Natural killer cell treated with Interleukin-12 subunit alpha and Interleukin-12 subunit beta and Interleukin-15 and Interleukin-18, amount 100 ng/mL, for 72 hours (primary cell): ENCODE results near the gene PTPA. TPM values are rescaled to one million over a fixed set of nuclear protein-coding genes. Genes with fewer than 3 reads are reported as not detected.
A peak's percentile ranks its signal among the peaks of the same experiment; 100 is the strongest.

ENCODE experiments used
- ATAC-seq, 2 donors: fragments of 150-1000 bp; cut with Tn5 transposase in 1 of 2; sonication (Bioruptor Pico), chemical (Tn5 transposase) in 1 of 2; 2 replicates each; pipeline ENCODE4 v1.10.0; 2021
- DNase-seq: peaks from one replicate; pipeline ENCODE4 v3.0.0; 2022; ENCODE audit warnings: low spot score
- H3K27ac Mint-ChIP-seq, 2 donors: 1 replicate in 1 of 2; 2 replicates in 1 of 2; pipeline ENCODE4 v1.8.0; 2022; ENCODE audit warnings: mixed read lengths in 2 of 2, mild to moderate bottlenecking in 1 of 2, moderate library complexity in 1 of 2
- H3K27me3 Mint-ChIP-seq, 2 donors: 1 replicate in 1 of 2; 2 replicates in 1 of 2; pipeline ENCODE4 v1.8.0; 2022; ENCODE audit warnings: mixed read lengths in 2 of 2
- H3K36me3 Mint-ChIP-seq: one replicate; pipeline ENCODE4 v1.8.0; 2022; ENCODE audit warnings: mixed read lengths
- H3K4me1 Mint-ChIP-seq, 2 donors: 1 replicate in 1 of 2; 2 replicates in 1 of 2; pipeline ENCODE4 v1.8.0; 2022; ENCODE audit warnings: low read depth in 2 of 2, mixed read lengths in 2 of 2, mild to moderate bottlenecking in 1 of 2
- H3K4me3 Mint-ChIP-seq: one replicate; pipeline ENCODE4 v1.8.0; 2022; ENCODE audit warnings: mixed read lengths
- H3K9me3 Mint-ChIP-seq: 2 replicates; pipeline ENCODE4 v1.8.0; 2022; ENCODE audit warnings: mixed read lengths
- total RNA-seq, 2 donors: library from RNA; stranded (reverse); gene quantifications; one replicate each; pipeline ENCODE4 v1.2.3, GENCODE V29; 2022

The PTPA gene
- total RNA-seq, 2 donors from 2014 or later, result 75.7 to 133 TPM

DNA sequence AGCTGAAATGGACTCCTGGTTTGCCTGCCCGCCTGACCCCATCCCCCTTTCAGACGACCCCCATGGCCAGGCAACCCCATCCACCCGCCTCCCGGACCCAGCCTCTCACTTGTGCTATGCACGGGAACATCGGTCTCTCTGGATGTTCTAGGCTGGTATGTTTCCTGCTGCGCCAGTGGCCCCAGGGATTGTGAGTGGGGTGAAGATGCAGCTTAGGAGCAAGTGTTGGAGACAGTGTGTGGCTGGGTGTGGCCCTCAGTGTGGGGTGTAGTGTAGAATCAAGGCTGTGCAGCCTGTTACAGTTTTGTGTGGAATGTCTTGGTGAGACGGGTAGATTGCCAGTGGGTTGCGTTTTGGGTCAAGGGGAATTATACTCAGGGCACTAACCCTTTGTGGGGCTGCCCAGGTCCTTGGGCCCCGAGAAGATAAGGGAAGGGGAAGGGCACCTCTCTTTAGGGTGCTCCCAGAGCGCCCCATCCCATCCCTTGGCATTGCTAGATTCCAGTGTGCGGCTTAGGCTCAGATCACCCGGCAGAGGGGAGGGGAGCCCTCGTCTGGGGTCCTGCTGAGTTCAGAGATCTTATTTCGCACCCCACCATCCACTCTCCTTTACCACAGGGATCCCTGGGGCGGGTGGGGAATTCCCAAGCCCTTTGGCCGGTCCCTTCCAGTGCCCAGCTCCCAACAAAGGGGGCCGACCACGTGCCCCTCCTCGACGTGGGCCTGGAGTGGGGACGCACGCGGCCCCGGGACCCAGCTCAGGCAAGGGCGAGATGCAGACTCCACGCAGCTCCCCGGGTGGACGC lies 62.3 kb downstream of the PTPA start:
- Mint-ChIP-seq H3K9me3 (no peaks in the 10 kb centered on the region), H3K4me3 (peak overlapping the region; percentile 88), H3K36me3 (no peaks in the 10 kb centered on the region), H3K4me1 (peaks cover 0 to 10% of the 10 kb centered on the region in 2 donors), H3K27me3 (peaks cover 6 to 11% of the 10 kb centered on the region in 2 donors), H3K27ac (no peak overlapping the region)
- DNase-seq (no peak), ATAC-seq (no peak)

DNA sequence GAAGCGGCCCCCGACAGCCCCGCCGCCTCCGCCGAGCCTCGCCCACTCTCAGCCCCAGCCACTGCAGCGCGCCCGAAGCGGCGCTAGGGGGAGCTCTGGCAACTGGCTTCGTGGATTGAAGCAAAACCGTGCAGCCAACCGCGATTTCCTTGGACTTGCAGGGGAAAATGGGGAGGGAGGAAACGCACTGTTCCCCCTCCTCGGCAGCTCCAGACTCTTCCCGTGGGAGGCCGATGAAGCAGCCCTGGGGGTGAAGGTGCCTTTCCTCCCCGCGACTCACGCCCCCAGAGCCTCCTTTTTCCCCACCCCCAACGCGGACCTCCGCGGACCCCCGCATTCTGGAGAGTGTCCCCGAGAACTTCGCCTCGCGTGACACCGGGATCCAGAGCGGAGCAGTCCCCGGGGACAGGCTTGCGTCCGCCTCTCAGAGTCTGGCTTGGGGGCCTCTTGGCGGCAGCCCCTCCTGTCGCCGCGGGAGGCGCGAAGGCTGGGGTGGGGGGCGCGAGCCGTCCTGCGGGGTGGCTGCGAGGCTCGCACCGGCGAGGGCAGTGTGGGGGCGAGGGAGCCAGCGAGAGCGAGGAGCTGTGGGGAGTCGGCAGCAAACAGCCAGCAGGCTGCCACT lies 63.0 kb downstream of the PTPA start:
- Mint-ChIP-seq H3K9me3 (no peaks in the 10 kb centered on the region), H3K36me3 (no peaks in the 10 kb centered on the region), H3K27me3 (peaks cover 6 to 11% of the 10 kb centered on the region in 2 donors), H3K4me1 (peaks cover 0 to 10% of the 10 kb centered on the region in 2 donors), H3K4me3 (peak overlapping the region; percentile 88), H3K27ac (no peak overlapping the region)
- ATAC-seq, result peak; percentile 30 to 32
- DNase-seq, result peak; percentile 80

DNA sequence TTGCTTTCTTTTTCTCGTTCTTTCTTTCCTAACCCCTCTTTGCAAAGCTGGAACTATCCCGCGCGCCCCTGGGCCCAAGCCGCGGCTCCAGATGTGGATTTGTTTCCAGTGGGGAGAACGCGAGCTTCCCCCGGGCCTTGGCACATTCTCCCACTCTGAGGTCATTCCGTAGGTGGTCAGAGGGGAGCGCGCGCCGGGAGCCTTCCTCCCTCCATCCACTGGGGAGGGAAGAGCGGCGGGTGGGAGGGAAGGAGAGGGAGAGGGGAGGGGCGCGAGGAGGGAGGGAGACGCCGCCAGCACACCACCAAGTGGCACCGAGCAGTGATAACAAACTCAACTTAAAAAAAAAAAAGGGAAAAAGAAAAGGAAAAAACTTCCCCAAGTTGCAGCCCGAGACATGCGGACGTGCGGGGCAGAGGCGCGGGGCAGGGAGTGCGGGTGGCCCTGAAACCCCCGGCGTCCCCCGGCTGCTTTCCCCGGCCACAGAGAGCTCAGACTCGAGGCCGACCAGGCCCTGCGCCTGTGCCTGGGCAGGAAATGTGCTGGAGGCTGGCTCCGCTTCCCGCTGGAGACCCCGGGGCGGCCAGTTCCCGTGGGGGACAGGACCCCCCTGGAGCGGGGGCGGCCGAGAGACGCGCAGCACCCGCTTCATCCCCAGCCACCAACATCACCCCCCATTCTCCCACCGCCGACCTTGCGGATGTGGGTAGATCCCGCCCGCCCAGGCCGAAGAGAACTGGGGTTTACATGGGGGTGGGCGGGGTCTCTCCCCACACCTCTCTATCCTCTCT lies 63.7 kb downstream of the PTPA start:
- ATAC-seq (no peak), DNase-seq (no peak)
- Mint-ChIP-seq H3K9me3 (no peaks in the 10 kb centered on the region), H3K4me1 (peaks cover 0 to 10% of the 10 kb centered on the region in 2 donors), H3K27me3 (peaks cover 6 to 11% of the 10 kb centered on the region in 2 donors), H3K27ac (peak overlapping the region in 1 of 2 donors; percentile 45), H3K36me3 (no peaks in the 10 kb centered on the region), H3K4me3 (peak overlapping the region; percentile 88)

DNA sequence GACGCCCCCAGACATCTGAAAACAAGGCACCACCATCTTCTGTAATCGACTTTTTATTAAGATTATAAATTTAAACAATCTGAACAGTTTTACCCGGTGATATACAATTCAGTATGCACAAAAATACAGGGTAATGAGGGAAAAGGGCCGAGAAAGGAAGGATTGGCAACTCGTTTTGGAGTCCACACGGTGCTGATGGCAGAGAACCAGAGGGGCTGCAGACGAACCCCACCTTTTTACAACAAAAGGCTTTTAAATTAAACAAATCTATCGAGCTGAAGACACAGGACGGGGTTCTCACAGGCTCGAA lies 64.3 kb downstream of the PTPA start:
- Mint-ChIP-seq H3K36me3 (no peaks in the 10 kb centered on the region), H3K4me1 (peaks cover 0 to 10% of the 10 kb centered on the region in 2 donors), H3K4me3 (peak overlapping the region; percentile 88), H3K27ac (peak overlapping the region in 1 of 2 donors; percentile 45), H3K27me3 (peaks cover 6 to 11% of the 10 kb centered on the region in 2 donors), H3K9me3 (no peaks in the 10 kb centered on the region)
- ATAC-seq (no peak), DNase-seq (no peak)

DNA sequence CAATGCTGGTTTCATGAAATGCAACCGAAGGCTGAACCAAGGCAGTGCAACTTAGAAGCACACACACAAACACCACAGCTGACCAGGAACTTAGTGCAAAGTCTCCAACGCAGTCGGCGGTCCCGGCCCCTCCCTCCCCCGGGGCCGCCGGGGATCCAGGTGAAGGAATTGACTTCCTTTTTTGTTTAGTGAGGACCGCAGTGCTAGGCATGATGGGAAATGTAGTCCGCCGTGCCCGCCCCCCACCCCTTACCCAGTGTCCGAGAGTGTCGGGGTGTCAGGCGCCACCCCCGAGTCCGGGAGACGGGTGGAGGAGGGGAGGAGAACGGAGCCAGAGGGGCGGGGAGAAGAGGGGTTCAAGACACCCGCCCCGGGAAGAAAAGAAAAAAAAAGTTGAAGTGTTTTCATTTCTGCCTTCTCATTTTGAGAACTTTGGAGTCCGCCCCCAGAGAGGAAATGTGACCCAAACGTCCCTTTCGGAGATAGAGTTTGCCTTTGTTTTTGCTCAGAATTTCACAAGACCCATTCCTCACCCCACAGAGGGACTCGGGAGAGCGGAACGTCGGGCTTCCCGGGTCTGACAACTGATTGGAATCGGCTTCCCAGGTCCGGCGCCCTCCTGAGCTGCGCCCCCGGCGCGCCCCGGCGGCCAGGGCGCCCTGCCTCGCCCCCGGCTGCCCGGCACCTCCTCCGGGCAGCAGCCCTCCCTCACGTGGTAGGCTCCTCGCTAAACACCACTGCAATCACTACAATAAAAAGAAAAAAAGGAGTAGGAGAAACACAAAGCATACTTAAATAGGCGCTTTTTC lies 64.8 kb downstream of the PTPA start:
- Mint-ChIP-seq H3K4me3 (peak overlapping the region; percentile 88), H3K9me3 (no peaks in the 10 kb centered on the region), H3K27me3 (peaks cover 6 to 11% of the 10 kb centered on the region in 2 donors), H3K27ac (peak overlapping the region in 1 of 2 donors; percentile 45), H3K36me3 (no peaks in the 10 kb centered on the region), H3K4me1 (peaks cover 0 to 10% of the 10 kb centered on the region in 2 donors)
- DNase-seq (no peak), ATAC-seq (no peak)

DNA sequence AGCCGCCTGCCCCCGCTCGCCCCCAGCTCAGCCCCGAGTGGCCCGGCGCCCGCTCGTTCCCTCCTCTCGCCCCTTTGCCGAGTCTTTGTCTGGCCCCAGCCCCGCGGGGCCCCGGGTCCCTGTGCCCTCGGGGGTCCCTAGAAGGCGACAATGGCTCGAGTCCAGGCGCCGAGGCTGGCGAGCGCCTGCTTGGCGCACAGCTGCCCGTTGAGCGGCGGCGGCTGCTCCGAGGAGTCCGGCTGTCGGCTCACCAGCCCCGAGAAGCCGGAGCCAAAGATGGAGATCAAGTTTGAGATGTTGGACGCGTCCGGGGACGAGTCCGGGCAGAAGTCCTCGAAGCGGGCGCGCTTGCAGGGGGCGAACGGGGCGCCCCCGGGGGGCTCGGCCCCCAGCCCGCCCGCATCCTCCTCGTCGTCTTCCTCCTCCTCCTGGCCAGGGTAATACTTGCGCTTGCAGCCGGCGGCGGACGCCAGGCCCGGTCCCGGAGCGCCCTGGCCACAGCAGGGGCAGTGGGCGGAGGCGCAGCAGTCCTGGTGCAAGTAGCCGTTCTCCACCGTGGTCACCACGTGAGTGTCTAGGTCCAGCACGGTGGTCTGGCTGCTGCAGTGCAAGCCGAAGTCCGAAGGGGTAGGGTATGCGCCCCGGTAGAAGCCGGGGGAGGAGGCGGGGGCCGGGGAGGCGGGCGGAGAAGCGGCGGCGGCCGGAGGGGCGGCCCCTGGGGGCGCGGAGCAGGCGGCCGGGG lies 65.7 kb downstream of the PTPA start:
- DNase-seq (no peak), ATAC-seq (no peak)
- peaks cover 4 to 6% of the 10 kb centered on the region in 2 donors for H3K27me3 Mint-ChIP-seq
- peaks cover 0 to 10% of the 10 kb centered on the region in 2 donors for H3K4me1 Mint-ChIP-seq
- no peaks in the 10 kb centered on the region for H3K36me3 Mint-ChIP-seq
- no peak overlapping the region for H3K27ac Mint-ChIP-seq
- H3K4me3 Mint-ChIP-seq, result peak overlapping the region; percentile 88
- H3K9me3 Mint-ChIP-seq, result no peaks in the 10 kb centered on the region

DNA sequence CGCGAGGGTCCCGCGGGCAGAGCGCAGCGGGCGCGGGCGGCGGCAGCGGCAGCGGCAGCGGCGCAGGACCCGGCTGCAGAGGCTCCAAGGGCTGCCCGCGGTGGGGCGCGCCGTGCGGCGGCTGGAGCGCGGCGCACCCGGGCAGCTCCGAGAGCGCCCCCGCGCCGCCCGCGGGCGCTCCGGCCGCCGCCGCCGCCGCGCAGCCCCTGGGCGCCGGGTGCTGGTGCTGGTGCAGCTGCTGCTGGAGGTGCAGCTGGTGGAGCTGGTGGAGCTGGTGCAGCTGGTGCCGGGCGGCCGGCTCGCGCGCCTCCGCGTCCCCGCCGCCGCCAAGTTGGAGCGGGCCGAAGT lies 66.2 kb downstream of the PTPA start:
- H3K27ac Mint-ChIP-seq, result no peak overlapping the region
- H3K9me3 Mint-ChIP-seq, result no peaks in the 10 kb centered on the region
- DNase-seq, result no peak
- H3K4me1 Mint-ChIP-seq, result peaks cover 0 to 10% of the 10 kb centered on the region in 2 donors
- peaks cover 6 to 7% of the 10 kb centered on the region in 2 donors for H3K27me3 Mint-ChIP-seq
- ATAC-seq, result peak; percentile 2 to 18
- H3K36me3 Mint-ChIP-seq, result no peaks in the 10 kb centered on the region
- peak overlapping the region; percentile 76 for H3K4me3 Mint-ChIP-seq

DNA sequence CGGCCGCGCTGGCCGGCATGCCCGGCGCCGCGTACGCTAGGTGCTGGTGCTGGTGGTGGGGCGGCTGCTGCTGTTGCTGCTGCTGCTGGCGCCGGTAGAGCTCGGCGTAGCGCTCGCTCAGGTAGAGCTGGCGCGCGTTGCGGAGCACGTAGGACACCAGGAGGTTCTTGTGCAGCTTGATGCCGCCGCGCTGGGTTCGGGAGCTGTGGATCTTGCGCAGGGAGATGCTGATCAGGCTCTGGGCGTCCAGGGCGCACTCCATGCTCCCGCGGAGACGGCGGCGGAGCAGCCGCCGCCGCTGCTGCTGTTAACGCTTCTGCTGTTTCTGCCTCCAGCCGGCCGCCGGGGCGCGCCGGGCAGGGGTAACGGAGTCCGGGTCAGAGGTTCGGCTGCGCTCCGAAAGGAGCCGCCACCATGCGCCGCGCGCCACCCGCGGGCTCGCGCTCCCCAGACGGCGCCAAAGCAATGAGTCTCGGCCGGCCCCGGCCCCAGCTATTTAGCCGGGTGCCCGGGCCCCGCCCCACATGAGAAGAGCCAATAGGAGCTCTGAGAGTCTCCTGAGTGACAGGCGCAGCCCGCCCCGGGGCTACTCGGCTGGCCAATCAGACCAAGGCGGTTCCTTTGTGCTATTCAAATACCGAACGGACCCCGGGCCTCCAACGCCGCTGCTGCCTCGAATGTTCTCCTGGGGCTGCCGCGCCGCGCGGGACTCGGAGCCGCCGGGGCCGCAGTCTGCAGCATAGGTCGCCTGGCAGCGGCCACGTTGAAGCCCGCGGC lies 66.8 kb downstream of the PTPA start, which contains the start of gene IER5L:
TSS of gene IER5L (minus strand) at position 471 of the 777 bp plus-strand sequence. CDS start at position 262, 209 bp downstream.
- Mint-ChIP-seq H3K9me3 (no peaks in the 10 kb centered on the region), H3K4me3 (peak within 1 kb of the TSS; percentile 88), H3K27ac (no peak within 1 kb of the TSS)

DNA sequence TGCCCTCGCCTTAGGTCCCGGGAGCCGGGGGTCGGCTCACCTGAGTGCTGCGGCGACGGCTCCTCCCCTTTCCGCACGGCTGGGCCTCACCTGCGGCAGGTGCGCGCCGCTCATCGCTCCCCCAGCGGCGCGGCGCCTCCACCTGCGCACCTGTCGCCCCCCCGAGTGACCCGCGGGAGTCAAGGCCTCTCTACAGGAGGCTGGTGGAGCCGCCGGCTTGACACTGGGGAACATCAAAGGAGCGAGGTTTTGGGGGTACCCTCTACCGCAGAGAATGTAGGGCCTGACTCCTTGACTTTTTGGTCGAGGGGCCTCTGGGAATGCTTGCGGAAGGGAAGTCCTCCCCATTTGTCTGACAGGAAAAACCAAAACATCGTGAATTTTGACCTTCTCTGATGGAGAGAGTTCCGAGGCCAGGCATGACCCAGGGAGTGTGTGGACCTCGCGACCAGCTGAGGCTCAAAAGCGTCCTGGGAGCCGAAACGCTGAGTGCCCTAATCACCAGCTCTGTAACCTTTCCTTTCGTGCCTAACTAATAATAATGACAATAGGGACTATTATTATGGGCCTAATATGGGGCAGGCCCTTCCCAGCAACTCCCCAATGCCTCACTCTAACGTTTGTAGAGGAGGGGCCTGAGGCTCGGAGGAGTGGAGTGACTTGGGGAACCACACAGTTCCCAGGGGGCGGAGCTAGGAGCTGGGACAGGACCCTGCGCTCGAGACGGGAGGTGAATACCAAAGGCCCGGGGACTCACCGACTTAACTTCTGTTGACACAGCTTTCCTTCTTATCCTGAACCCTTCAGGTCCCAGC lies 67.6 kb downstream of the PTPA start:
- no peak for DNase-seq
- Mint-ChIP-seq H3K4me1 (peaks cover 0 to 8% of the 10 kb centered on the region in 2 donors), H3K4me3 (peak overlapping the region; percentile 21), H3K27ac (no peak overlapping the region), H3K36me3 (no peaks in the 10 kb centered on the region), H3K27me3 (peaks cover 0 to 3% of the 10 kb centered on the region in 2 donors), H3K9me3 (no peaks in the 10 kb centered on the region)
- ATAC-seq, result no peak

More for the DNA sequence above, 66.8 kb downstream of the PTPA start, which contains the start of gene IER5L:
- ATAC-seq, result peak; percentile 95 to 97
- peak; percentile 94 for DNase-seq
- Mint-ChIP-seq H3K4me1 (peaks cover 0 to 10% of the 10 kb centered on the region in 2 donors), H3K27me3 (peaks cover 6 to 7% of the 10 kb centered on the region in 2 donors), H3K36me3 (no peaks in the 10 kb centered on the region)

DNA sequence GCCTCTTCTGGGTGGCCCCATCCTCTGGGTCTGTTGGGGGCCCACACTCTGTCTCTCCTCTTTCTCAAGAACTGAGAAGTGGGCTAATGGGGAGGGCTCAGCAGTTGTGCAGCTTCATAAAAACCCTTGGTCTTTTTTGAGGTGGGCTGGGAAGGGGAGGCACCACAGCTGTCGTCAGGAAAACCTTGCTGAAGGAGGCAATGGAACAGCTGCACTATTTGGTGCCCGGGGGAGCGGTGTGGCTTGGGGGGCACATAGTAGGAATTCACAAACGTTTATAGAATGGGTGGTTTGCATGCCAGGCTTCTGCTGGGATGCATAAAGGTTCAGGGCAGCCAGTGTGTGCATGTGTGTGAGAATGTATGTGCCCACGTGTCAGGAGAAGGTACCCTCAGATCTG lies 70.0 kb downstream of the PTPA start:
- Mint-ChIP-seq H3K4me1 (peaks cover 5 to 6% of the 10 kb centered on the region in 2 donors), H3K27ac (no peak overlapping the region), H3K27me3 (peaks cover 0 to 5% of the 10 kb centered on the region in 2 donors), H3K4me3 (no peak overlapping the region), H3K36me3 (no peaks in the 10 kb centered on the region), H3K9me3 (no peaks in the 10 kb centered on the region)
- no peak for DNase-seq
- ATAC-seq, result no peak

DNA sequence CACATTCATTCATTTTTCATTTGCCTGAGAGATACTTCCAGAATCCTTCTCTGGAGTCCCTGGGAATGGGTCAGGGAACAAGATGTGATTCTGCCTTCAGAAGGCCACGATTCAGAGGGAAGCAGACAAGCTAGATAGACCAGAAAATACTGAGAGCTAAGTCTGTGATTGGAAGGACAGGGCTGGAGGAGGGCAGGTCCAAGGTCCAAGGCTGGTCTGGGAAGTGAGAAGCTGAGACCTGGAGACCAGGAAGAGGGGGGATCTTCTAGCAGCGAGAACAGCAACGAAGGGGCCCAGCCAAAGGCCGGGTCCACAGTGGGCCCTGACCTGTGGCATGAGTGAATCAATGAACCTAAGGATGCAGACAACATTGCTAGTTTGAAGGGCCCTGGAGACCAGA lies 70.9 kb downstream of the PTPA start:
- Mint-ChIP-seq H3K27me3 (peaks cover 0 to 5% of the 10 kb centered on the region in 2 donors), H3K27ac (no peak overlapping the region), H3K36me3 (no peaks in the 10 kb centered on the region), H3K4me1 (peaks cover 5 to 6% of the 10 kb centered on the region in 2 donors), H3K4me3 (no peak overlapping the region), H3K9me3 (no peaks in the 10 kb centered on the region)
- ATAC-seq (no peak), DNase-seq (no peak)
